HTERT RPE-1 (cell line): ENCODE measurements around the gene HDDC2.

Source experiments
- in situ Hi-C: fragments of 300-500 bp; cut with MboI; formaldehyde crosslinking; loops from 4 replicates; pipeline ENCODE4 v1.14.3; 2020; ENCODE audit warnings: low sequenced_read_pairs

The HDDC2 gene

GRCh38 chr6:125245523-125246264, 56.1 kb downstream of the HDDC2 start:
- in situ Hi-C loops, result no loop called here

- in situ Hi-C loops, result no loop called here
Observed at GRCh38 chr6:125245109-125245508, 56.7 kb downstream of the HDDC2 start.

DNA sequence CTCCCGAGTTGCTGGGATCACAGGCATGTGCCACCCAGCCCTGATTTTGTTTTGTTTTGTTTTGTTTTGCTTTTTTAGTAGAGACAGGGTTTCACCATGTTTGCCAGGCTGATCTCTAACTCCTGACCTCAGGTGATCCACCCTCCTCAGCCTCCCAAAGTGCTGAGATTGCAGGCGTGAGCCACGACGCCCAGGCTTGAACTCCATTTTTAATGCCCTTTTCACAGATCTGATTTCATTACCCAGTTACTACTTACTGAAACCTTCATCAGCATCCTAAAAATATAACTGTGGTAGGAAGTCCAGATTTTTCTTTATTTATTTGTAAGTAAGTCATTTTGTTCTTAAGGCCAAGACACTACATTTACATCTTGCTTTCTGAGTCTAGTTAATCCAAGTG, 64.0 kb downstream of the HDDC2 start:
- in situ Hi-C loops, result no loop called here

DNA sequence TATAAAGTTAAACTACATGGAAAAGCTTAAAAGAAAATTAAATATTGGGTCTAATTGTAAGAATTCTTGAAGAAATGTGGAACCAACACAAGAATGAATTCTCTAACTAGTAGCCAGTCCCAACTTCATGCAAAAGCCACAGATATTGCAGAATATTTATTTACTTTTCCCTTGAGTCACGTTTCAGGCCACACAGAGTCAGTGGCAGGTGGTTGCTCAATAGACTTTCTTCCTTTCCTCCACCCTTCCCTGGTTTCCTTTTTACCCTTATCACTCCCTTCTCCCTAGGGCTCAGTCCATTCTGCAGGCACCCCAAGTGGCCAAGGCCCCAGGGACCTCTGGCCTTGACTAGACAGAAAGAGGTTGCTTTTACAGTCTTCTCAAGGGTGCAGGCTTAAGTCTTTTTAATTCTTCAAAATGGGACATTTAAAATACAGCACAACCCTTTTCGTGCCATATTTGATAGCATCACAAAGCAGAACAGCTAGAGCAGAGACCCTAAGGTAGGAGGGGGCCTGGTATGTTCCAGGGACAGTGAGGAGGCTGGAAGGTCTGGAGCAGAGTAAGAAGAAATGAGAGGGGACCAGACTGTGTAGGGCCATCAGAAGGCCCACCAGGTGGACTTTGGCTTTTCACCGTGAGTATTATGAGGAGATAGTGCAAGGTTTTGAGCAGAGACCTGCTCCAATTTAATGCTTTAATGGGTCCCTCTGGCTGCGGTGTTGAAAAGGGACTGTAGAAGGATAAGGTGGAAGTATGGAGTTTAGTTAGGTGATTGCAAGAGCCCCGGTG, 65.0 kb downstream of the HDDC2 start:
- in situ Hi-C loops, result no loop called here

GRCh38 chr6:125233202-125233601, 68.6 kb downstream of the HDDC2 start:
- in situ Hi-C loops, result no loop called here

DNA sequence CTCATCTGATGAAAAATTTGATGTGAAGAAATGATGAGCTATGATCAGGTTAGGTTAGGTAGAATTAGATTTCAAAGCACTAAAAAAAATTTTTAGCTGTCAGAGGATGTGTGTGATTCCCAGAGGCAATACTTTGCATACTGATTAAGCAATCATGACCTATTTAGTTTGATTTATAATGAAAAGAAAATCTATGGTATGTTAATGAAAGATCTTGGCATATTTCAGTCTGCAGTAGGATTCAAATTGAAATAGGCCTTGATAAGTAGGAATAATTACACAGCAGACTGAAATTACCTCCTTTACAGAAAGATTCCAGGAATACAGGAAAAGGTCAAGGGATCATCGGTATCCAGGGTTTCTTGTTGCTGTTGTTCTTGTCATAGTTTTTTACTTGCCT, 69.3 kb downstream of the HDDC2 start:
- in situ Hi-C loops, result no loop called here

DNA sequence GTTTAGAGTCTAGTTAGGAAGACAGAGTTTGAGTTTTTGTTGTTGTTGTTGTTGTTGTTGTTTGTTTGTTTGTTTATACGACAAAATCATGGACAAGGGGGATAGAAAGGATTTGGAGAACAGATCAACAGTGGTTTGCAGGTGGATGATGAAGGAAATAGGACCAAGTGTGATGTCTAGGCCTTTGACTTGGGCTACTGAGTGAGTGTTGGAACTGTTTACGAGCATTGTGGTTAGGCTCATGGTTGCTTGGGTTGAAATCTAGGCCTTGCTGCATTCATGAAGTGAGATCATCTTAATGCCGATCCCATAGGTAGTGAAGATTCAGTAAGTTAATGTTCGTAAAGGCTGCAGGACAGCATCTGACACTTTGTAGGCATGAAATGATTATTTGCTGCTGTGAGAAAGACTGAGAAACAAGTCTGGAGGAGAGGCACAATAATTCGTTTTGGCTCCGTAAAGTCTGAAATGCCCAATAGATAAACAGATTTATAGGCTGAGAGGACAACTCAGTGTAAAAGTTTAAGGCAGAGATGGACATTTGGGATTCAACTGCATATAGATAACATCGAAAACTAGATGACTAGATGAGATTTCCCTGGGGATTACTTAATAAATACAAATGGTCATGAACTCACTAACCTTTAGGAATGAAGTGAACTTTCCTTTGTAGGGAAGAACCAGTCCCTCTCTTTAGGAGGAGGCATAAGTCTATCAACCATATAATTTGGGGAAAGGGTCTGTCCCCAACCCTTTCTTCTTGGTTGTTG, 70.0 kb downstream of the HDDC2 start:
- in situ Hi-C loops, result no loop called here

DNA sequence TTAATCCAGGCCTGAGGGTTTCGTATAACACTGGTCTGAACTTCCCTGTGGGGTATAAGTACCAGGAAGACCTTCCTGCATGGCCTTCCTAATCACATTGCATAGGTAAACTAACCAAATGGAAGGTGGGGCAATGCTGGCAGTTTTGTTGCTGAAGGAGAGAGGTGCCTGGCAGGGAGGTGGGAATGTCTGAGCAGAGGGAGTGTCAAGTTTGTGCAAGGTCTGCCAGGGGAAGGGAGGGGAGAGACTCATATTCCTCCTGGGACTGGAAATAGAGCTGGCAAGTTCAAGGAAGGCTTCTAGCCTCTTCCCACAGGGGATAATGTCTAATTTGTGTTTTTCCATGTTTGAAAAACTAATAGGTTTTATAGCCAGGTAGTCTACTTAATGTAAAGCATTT, 70.6 kb downstream of the HDDC2 start:
- in situ Hi-C loops, result no loop called here

GRCh38 chr6:125230674-125231073, 71.1 kb downstream of the HDDC2 start:
- in situ Hi-C loops, result no loop called here

- in situ Hi-C loops, result no loop called here
Observed at GRCh38 chr6:125228981-125229479, 72.7 kb downstream of the HDDC2 start.

GRCh38 chr6:125227244-125227643, 74.5 kb downstream of the HDDC2 start:
- in situ Hi-C loops, result no loop called here
